ENCODE measurements around the gene KCNT2. TPM values are rescaled to one million over a fixed set of nuclear protein-coding genes. Genes with fewer than 3 reads are reported as not detected.

The KCNT2 gene
- total RNA-seq, 1 donor from 2014 or later = 26.2 TPM

- TF ChIP-seq CTCF (IDR thresholded peaks at IDR 0.05) = no peak
- H3K27me3 Mint-ChIP-seq (ENCODE audit: unreplicated experiment) = no peaks in the 10 kb centered on the region
Measured at GRCh38 chr1:196466654-196467053, 141.6 kb downstream of the KCNT2 start.

GRCh38 chr1:196466166-196466565, 142.1 kb downstream of the KCNT2 start:
- no peak for DNase-seq (ENCODE audit: extremely low spot score, unreplicated experiment)
- no peaks in the 10 kb centered on the region for H3K9me3 Mint-ChIP-seq (ENCODE audit: unreplicated experiment)
- H3K4me3 Mint-ChIP-seq (ENCODE audit: unreplicated experiment) = no peak overlapping the region
- H3K27me3 Mint-ChIP-seq (ENCODE audit: unreplicated experiment) = no peaks in the 10 kb centered on the region
- H3K27ac Mint-ChIP-seq (ENCODE audit: unreplicated experiment) = no peak overlapping the region
- no peak for TF ChIP-seq CTCF (IDR thresholded peaks at IDR 0.05)
- peaks cover 32% of the 10 kb centered on the region for H3K4me1 Mint-ChIP-seq (ENCODE audit: unreplicated experiment)
- H3K36me3 Mint-ChIP-seq (ENCODE audit: unreplicated experiment) = peaks cover 6% of the 10 kb centered on the region

More at GRCh38 chr1:196466654-196467053, 141.6 kb downstream of the KCNT2 start:
- Mint-ChIP-seq H3K9me3 (ENCODE audit: unreplicated experiment) (no peaks in the 10 kb centered on the region), H3K4me1 (ENCODE audit: unreplicated experiment) (peaks cover 32% of the 10 kb centered on the region), H3K27ac (ENCODE audit: unreplicated experiment) (no peak overlapping the region), H3K4me3 (ENCODE audit: unreplicated experiment) (no peak overlapping the region), H3K36me3 (ENCODE audit: unreplicated experiment) (peaks cover 9% of the 10 kb centered on the region)
- DNase-seq (ENCODE audit: extremely low spot score, unreplicated experiment) = no peak

- Mint-ChIP-seq H3K4me3 (ENCODE audit: unreplicated experiment) (no peak overlapping the region), H3K9me3 (ENCODE audit: unreplicated experiment) (no peaks in the 10 kb centered on the region), H3K4me1 (ENCODE audit: unreplicated experiment) (peaks cover 32% of the 10 kb centered on the region), H3K27ac (ENCODE audit: unreplicated experiment) (no peak overlapping the region), H3K36me3 (ENCODE audit: unreplicated experiment) (peaks cover 10% of the 10 kb centered on the region), H3K27me3 (ENCODE audit: unreplicated experiment) (no peaks in the 10 kb centered on the region)
- no peak for DNase-seq (ENCODE audit: extremely low spot score, unreplicated experiment)
- TF ChIP-seq CTCF (IDR thresholded peaks at IDR 0.05) = no peak
Measured at GRCh38 chr1:196464480-196464941, 143.7 kb downstream of the KCNT2 start.

- Mint-ChIP-seq H3K4me3 (ENCODE audit: unreplicated experiment) (no peak overlapping the region), H3K4me1 (ENCODE audit: unreplicated experiment) (peaks cover 25% of the 10 kb centered on the region), H3K36me3 (ENCODE audit: unreplicated experiment) (peaks cover 13% of the 10 kb centered on the region), H3K27me3 (ENCODE audit: unreplicated experiment) (no peaks in the 10 kb centered on the region), H3K27ac (ENCODE audit: unreplicated experiment) (no peak overlapping the region), H3K9me3 (ENCODE audit: unreplicated experiment) (no peaks in the 10 kb centered on the region)
- TF ChIP-seq CTCF (IDR thresholded peaks at IDR 0.05) = no peak
- no peak for DNase-seq (ENCODE audit: extremely low spot score, unreplicated experiment)
Measured at GRCh38 chr1:196462086-196462485, 146.2 kb downstream of the KCNT2 start.

GRCh38 chr1:196461521-196461920, 146.7 kb downstream of the KCNT2 start:
- DNase-seq (ENCODE audit: extremely low spot score, unreplicated experiment) = no peak
- Mint-ChIP-seq H3K9me3 (ENCODE audit: unreplicated experiment) (no peaks in the 10 kb centered on the region), H3K27ac (ENCODE audit: unreplicated experiment) (no peak overlapping the region), H3K36me3 (ENCODE audit: unreplicated experiment) (peaks cover 14% of the 10 kb centered on the region), H3K27me3 (ENCODE audit: unreplicated experiment) (no peaks in the 10 kb centered on the region), H3K4me1 (ENCODE audit: unreplicated experiment) (peaks cover 19% of the 10 kb centered on the region), H3K4me3 (ENCODE audit: unreplicated experiment) (no peak overlapping the region)
- TF ChIP-seq CTCF (IDR thresholded peaks at IDR 0.05) = no peak

Measured in osteocyte (in vitro differentiated cells).